Retinal pigment epithelial cell (primary cell): ENCODE measurements around the gene TGM4.

Experiments used
- DNase-seq: peaks from one replicate; pipeline ENCODE4 v3.0.0-alpha.2; 2010; ENCODE audit warnings: low read depth
- H3K4me3 ChIP-seq: 2 replicates; pipeline ENCODE4 v1.5.1; 2011; ENCODE audit warnings: mild to moderate bottlenecking, low read length, control low read depth, moderate library complexity
- TF ChIP-seq, protein P1 (sequence below): conservative IDR thresholded peaks from 2 replicates; pipeline ENCODE4 v1.5.1; 2011; ENCODE audit warnings: low read depth, low read length, control low read depth, inconsistent platforms

Gene TGM4

DNA sequence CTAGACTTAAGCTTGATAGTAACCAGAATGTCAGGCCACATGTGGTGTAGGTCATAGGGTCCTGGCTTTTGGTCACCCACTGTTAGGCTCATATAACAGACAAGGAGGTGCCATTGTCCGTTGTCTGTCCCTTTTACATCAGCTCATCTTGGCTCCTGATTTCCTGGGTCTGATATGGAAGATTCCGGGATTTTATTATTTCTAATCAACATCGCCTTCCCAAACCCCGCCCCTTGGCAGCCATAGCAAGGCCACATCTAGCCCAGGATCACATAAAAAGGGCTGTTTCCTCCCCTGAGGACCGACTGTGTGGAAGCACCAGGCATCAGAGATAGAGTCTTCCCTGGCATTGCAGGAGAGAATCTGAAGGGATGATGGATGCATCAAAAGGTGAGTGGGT, at the start of gene TGM4:
Gene TGM4 (plus strand): TSS at position 301 of the 400 bp plus-strand sequence. CDS start 71 bp downstream, at position 372.
- no peak within 1 kb of the TSS for H3K4me3 ChIP-seq
- no peak for DNase-seq
- TF ChIP-seq, protein P1, sequence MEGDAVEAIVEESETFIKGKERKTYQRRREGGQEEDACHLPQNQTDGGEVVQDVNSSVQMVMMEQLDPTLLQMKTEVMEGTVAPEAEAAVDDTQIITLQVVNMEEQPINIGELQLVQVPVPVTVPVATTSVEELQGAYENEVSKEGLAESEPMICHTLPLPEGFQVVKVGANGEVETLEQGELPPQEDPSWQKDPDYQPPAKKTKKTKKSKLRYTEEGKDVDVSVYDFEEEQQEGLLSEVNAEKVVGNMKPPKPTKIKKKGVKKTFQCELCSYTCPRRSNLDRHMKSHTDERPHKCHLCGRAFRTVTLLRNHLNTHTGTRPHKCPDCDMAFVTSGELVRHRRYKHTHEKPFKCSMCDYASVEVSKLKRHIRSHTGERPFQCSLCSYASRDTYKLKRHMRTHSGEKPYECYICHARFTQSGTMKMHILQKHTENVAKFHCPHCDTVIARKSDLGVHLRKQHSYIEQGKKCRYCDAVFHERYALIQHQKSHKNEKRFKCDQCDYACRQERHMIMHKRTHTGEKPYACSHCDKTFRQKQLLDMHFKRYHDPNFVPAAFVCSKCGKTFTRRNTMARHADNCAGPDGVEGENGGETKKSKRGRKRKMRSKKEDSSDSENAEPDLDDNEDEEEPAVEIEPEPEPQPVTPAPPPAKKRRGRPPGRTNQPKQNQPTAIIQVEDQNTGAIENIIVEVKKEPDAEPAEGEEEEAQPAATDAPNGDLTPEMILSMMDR: no peak

DNA sequence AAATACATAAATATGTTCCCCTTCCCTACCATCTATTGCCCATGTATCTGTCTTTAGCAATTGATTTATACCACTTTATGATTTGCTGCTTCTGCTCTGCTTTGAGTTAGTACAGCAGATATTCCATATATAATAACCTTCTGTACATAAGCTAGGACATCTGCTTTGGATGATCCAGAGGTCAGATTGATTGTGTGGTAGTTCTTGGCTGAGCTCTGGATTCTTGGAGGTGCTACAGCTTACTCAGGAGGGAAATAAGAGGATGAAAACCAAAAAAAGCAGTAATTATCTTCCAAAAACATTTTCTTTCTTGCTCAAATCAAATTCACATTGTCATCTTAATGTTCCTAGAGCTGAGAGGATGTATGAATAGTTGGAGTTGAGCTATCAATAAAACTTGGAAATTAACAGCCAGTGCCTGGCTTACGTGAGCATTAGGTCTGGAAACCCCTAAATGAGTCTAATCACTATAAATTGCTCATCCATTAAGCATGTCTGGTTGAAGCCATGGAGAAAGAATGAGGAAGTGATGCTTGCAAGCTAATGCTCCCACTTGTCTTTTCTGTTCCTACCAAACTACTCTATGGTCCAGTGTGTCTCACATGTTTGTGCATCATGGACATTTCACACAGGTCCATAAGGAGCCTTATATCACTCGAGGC, 49.0 kb upstream of the TGM4 start:
- TF ChIP-seq, protein P1: no peak
- DNase-seq: no peak
- no peak overlapping the region for H3K4me3 ChIP-seq

DNA sequence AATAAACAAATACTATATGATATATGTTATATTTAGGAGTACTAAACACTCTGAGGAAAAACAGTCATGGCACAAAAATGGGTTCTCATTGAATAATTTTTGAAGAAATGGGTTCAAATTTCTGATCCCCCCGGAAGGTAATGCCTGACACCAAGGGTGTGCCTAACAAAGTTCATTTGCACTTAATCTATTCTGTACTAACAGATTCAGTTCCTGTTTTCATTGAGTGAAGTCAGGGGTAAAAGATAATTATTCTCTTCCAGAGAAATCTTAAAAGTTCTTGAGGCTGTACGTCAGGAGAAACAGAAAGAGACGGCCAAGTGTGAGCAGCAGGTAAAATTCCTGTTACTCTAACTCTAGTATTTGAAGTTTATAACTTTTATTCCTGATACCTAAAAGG, 47.2 kb upstream of the TGM4 start:
- DNase-seq: no peak
- no peak overlapping the region for H3K4me3 ChIP-seq
- TF ChIP-seq, protein P1: no peak

DNA sequence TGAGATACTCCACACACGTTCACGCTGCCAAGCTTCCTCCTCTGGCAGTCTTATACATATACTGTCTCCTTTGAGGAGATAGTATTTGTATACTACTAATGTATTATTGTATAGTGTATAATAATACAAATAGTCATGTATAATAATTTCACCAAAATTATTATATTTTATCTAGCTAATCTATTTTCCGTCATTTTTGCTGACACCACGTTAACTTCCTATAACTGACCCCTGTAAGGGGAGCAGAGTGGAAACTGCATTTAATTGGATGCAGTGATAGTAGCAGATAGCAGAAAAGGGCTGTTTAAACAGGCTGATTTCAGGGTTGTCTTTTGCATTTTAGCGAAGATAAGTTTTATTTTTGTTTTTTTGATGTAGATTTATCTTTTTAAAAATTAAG, 43.2 kb upstream of the TGM4 start:
- H3K4me3 ChIP-seq: no peak overlapping the region
- TF ChIP-seq, protein P1: no peak

DNA sequence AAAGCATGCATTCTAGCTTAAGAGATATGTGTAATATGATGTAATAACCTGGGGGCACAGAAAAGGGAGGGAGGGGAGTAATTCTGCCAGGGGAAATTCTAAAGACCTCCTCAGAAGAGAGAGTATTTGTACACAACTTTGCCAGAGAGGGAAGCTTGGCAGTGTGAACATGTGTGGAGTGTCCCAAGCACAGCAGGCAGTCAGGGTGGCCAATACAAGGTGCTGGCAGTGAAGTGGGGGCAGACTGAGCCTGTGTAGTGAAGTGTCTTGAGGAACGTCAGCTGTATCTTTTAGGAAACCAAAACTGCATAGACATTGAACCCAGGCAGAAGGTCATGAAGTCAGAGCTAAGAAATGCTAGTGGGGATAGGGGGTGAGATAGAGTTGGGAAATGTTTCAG, 42.4 kb upstream of the TGM4 start:
- no peak overlapping the region for H3K4me3 ChIP-seq
- DNase-seq: no peak
- TF ChIP-seq, protein P1: no peak

More for the DNA sequence above, 43.2 kb upstream of the TGM4 start:
- DNase-seq: no peak

DNA sequence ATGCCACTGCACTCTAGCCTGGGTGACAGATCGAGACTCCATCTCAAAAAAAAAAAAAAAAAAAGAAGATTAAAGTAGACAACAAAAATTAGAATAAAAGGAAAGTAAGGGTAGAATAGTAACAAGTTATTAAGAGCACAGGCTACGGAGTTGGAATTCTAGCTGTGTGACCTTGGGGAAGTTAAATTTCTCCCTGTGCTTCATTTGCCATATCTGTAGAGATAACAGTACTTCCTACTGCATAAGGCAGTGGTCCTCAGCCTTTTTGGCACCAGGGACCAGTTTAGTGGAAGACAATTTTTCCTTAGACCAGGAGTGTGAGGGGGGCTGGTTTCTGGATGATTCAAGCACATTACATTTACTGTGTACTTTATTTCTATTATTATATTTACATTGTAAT, 41.4 kb upstream of the TGM4 start:
- no peak overlapping the region for H3K4me3 ChIP-seq
- TF ChIP-seq, protein P1: no peak
- no peak for DNase-seq

- DNase-seq: no peak
- H3K4me3 ChIP-seq: no peak overlapping the region
- TF ChIP-seq, protein P1: no peak
These were observed 41.0 kb upstream of the TGM4 start for GRCh38 chr3:44833394-44833793.
